ENCODE measurements around the gene RASSF1. TPM values are rescaled to one million over a fixed set of nuclear protein-coding genes. Genes with fewer than 3 reads are reported as not detected.
"Not testable (repeated sequence)": the region's sequence is repeated elsewhere in the genome, so short reads cannot be mapped to it uniquely, and the experiment has no call there.

Gene RASSF1
- total RNA-seq, 2 experiments from 2014 or later = 88.3 to 122 TPM

- H3K4me3 Mint-ChIP-seq = peak overlapping the region; percentile 88
- H3K36me3 Mint-ChIP-seq (ENCODE audit: low read depth) = peaks cover 1% of the 10 kb centered on the region
- no peaks in the 10 kb centered on the region for H3K27me3 Mint-ChIP-seq
- no peaks in the 10 kb centered on the region for H3K9me3 Mint-ChIP-seq
- peak overlapping the region; percentile 95 for H3K27ac Mint-ChIP-seq
- peaks cover 35% of the 10 kb centered on the region for H3K4me1 Mint-ChIP-seq
- peak; percentile 5 for DNase-seq
- CTCF ChIA-PET = interaction anchor here (0.6 to 3.8 kb wide), 9 partner anchors 11 to 137 kb away, joined by 3 to 10 read pairs (median 3); partner anchors contain the start of gene RASSF1
- POLR2A ChIA-PET = no interaction called here
These were observed 47.4 kb downstream of the RASSF1 start for GRCh38 chr3:50293079-50293801.

- peak; percentile 98 for DNase-seq
- H3K4me3 Mint-ChIP-seq = peak within 1 kb of the TSS; percentile 88
- H3K9me3 Mint-ChIP-seq = no peaks in the 10 kb centered on the region
- H3K27me3 Mint-ChIP-seq = no peaks in the 10 kb centered on the region
- POLR2A ChIA-PET = interaction anchor here (0.6 kb wide), 1 partner anchor 863 kb away, joined by 3 read pairs; the partner anchor contains the start of gene NICN1
- CTCF ChIA-PET = interaction anchor here (0.6 to 3.8 kb wide), 11 partner anchors 11 to 468 kb away, joined by 3 to 11 read pairs (median 4); partner anchors contain the start of gene RASSF1
- peaks cover 27% of the 10 kb centered on the region for H3K4me1 Mint-ChIP-seq
- H3K36me3 Mint-ChIP-seq (ENCODE audit: low read depth) = peaks cover 1% of the 10 kb centered on the region
- peak within 1 kb of the TSS; percentile 95 for H3K27ac Mint-ChIP-seq
These were observed 48.2 kb downstream of the RASSF1 start, which contains the start of gene IFRD2 for GRCh38 chr3:50292159-50293078. TSS of gene IFRD2 (minus strand) at chr3:50292429. CDS start at chr3:50292274, 155 bp downstream.

GRCh38 chr3:50290161-50290641, 50.4 kb downstream of the RASSF1 start:
- Mint-ChIP-seq H3K27me3 (no peaks in the 10 kb centered on the region), H3K36me3 (ENCODE audit: low read depth) (no peaks in the 10 kb centered on the region), H3K9me3 (no peaks in the 10 kb centered on the region), H3K4me3 (peak overlapping the region; percentile 88), H3K27ac (no peak overlapping the region), H3K4me1 (peaks cover 23% of the 10 kb centered on the region)
- POLR2A ChIA-PET = no interaction called here
- peak; percentile 5 for DNase-seq
- CTCF ChIA-PET = interaction anchor here (1.2 to 3.8 kb wide), 4 partner anchors 8 to 44 kb away, joined by 3 to 9 read pairs (median 6); partner anchors contain the start of genes HYAL3 and NAA80

- ChIA-PET POLR2A (no interaction called here), CTCF (interaction anchor here (0.6 to 3.8 kb wide), 7 partner anchors 9 to 63 kb away, joined by 3 to 9 read pairs (median 5); partner anchors contain the start of genes HYAL3, LSMEM2 and NAA80)
- DNase-seq = no peak
- Mint-ChIP-seq H3K4me1 (peaks cover 23% of the 10 kb centered on the region), H3K4me3 (peak overlapping the region; percentile 19), H3K36me3 (ENCODE audit: low read depth) (no peaks in the 10 kb centered on the region), H3K9me3 (no peaks in the 10 kb centered on the region), H3K27me3 (no peaks in the 10 kb centered on the region), H3K27ac (no peak overlapping the region)
These were observed 51.5 kb downstream of the RASSF1 start for GRCh38 chr3:50289130-50289529.

- H3K9me3 Mint-ChIP-seq = no peaks in the 10 kb centered on the region
- H3K27me3 Mint-ChIP-seq = no peaks in the 10 kb centered on the region
- H3K4me1 Mint-ChIP-seq = peaks cover 21% of the 10 kb centered on the region
- no peak overlapping the region for H3K4me3 Mint-ChIP-seq
- no peaks in the 10 kb centered on the region for H3K36me3 Mint-ChIP-seq (ENCODE audit: low read depth)
- no peak for DNase-seq
- no peak overlapping the region for H3K27ac Mint-ChIP-seq
- ChIA-PET POLR2A (no interaction called here), CTCF (interaction anchor here (0.7 to 3.8 kb wide), 5 partner anchors 8 to 79 kb away, joined by 3 to 9 read pairs (median 5); partner anchors contain the start of genes HYAL3, LSMEM2 and NAA80)
These were observed 52.1 kb downstream of the RASSF1 start for GRCh38 chr3:50288387-50289007.

GRCh38 chr3:50287262-50287661, 53.4 kb downstream of the RASSF1 start:
- ChIA-PET POLR2A (no interaction called here), CTCF (interaction anchor here (1.2 to 3.8 kb wide), 2 partner anchors 12 to 41 kb away, joined by 3 to 9 read pairs; no protein-coding TSS in a partner anchor)
- no peak overlapping the region for H3K4me3 Mint-ChIP-seq
- DNase-seq = no peak
- H3K36me3 Mint-ChIP-seq (ENCODE audit: low read depth) = no peaks in the 10 kb centered on the region
- H3K27ac Mint-ChIP-seq = no peak overlapping the region
- no peaks in the 10 kb centered on the region for H3K9me3 Mint-ChIP-seq
- H3K4me1 Mint-ChIP-seq = peaks cover 11% of the 10 kb centered on the region
- H3K27me3 Mint-ChIP-seq = no peaks in the 10 kb centered on the region

DNA sequence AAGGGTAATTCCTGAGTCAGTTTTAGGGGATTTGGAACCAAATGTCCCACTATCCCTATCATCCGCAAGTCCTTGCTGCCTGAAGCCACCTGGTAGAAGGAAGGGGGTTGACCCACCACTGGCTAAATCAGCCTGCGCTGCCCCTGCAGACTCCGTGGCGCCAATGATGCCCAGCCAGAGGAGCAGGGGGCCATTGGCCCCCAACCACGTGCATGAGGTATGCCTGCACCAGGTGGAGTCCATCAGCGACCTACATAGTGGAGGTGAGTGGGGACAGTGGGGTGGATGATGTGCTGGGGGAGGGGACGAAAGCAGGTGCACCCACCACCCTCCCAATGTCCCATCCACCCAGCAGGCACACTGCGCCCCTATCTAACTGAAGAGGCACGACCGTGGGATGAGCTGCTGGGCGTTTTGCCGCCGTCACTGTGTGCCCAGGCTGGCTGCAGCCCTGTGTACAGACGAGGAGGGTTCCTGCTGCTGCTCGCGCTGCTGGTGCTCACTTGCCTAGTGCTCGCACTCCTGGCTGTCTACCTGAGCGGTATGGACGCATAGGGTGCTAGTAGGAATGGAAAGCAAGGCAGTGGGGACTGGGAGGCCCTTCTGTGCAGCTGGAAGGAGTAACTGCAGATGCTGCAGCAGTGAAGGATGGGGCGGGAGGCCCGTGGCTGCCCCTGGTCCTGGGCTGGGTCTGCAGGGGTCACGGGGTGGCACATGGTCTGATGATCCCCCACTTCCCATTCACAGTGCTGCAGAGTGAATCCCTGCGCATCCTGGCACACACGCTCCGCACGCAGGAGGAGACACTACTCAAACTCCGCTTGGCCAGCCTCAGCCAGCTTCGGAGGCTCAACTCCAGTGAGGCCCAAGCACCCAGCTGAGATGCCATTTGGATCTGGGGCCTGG, 54.1 kb downstream of the RASSF1 start:
- DNase-seq = no peak
- CTCF ChIA-PET = interaction anchor here (1.2 to 3.8 kb wide), 2 partner anchors 13 to 40 kb away, joined by 3 to 9 read pairs; no protein-coding TSS in a partner anchor
- POLR2A ChIA-PET = no interaction called here
- H3K4me3 Mint-ChIP-seq = no peak overlapping the region
- H3K27me3 Mint-ChIP-seq = no peaks in the 10 kb centered on the region
- H3K4me1 Mint-ChIP-seq = peaks cover 11% of the 10 kb centered on the region
- H3K36me3 Mint-ChIP-seq (ENCODE audit: low read depth) = no peaks in the 10 kb centered on the region
- H3K9me3 Mint-ChIP-seq = no peaks in the 10 kb centered on the region
- H3K27ac Mint-ChIP-seq = no peak overlapping the region

DNA sequence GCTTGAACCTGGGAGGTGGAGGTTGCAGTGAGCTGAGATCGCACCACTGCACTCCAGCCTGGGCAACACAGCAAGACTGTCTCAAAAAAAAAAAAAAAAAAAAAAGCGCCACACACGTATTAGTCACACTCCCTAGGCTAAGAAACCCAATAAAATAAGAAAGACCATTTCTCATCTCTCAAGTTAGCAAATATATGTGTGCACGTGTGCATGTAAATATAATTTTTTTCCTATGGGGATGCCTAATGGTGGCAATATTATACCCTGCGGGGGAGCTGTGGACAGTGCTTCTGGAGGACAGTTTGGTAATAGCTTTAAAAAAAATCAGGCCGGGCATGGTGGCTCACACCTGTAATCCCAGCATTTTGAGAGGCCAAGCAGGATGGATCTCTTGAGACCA, 56.5 kb downstream of the RASSF1 start:
- not testable (repeated sequence) for DNase-seq

More for the DNA sequence above, 56.5 kb downstream of the RASSF1 start:
- ChIA-PET CTCF (interaction anchor here (0.6 to 1.1 kb wide), 3 partner anchors 11 to 581 kb away, joined by 3 to 5 read pairs (median 3); no protein-coding TSS in a partner anchor), POLR2A (interaction anchor here (0.5 kb wide), 1 partner anchor 37 kb away, joined by 3 read pairs; no protein-coding TSS in a partner anchor)
- H3K4me3 Mint-ChIP-seq; H3K9me3 Mint-ChIP-seq; H3K27me3 Mint-ChIP-seq; H3K4me1 Mint-ChIP-seq; H3K36me3 Mint-ChIP-seq (ENCODE audit: low read depth); H3K27ac Mint-ChIP-seq: not testable (repeated sequence)

Other genes with a start within 250 kb of the RASSF1 start
- gene SEMA3F, start 185.5 kb downstream of the RASSF1 start, total RNA-seq = not detected
- gene GNAT1, start 149.2 kb downstream of the RASSF1 start, total RNA-seq = not detected
- not detected for gene SLC38A3, start 135.6 kb downstream of the RASSF1 start, total RNA-seq
- gene GNAI2, start 104.6 kb downstream of the RASSF1 start, total RNA-seq = 100 to 1,000 TPM; 489 to 524 TPM
- under 1 TPM; 0.37 to 0.60 TPM for gene SEMA3B, start 71.7 kb downstream of the RASSF1 start, total RNA-seq
- not detected for gene LSMEM2, start 61.7 kb downstream of the RASSF1 start, total RNA-seq
- gene IFRD2, start 48.4 kb downstream of the RASSF1 start, total RNA-seq = 10 to 100 TPM; 59.4 to 66.0 TPM
- 10 to 100 TPM in 1 of 2 experiments, 1 to 10 TPM in 1; 9.2 to 10.9 TPM for gene HYAL3, start 41.4 kb downstream of the RASSF1 start, total RNA-seq
- 10 to 100 TPM; 28.9 to 31.7 TPM for gene NAA80, start 41.4 kb downstream of the RASSF1 start, total RNA-seq
- under 1 TPM in 1 of 2 experiments, not detected in 1; 0.07 TPM for gene HYAL1, start 37.3 kb downstream of the RASSF1 start, total RNA-seq
- gene HYAL2, start 18.1 kb downstream of the RASSF1 start, total RNA-seq = 1 to 10 TPM; 4.3 to 5.7 TPM
- gene TUSC2, start 12.6 kb downstream of the RASSF1 start, total RNA-seq = 10 to 100 TPM; 16.1 to 17.7 TPM
- gene ZMYND10, start 4.9 kb upstream of the RASSF1 start, total RNA-seq = 1 to 10 TPM; 3.5 to 3.6 TPM
- gene NPRL2, start 9.9 kb upstream of the RASSF1 start, total RNA-seq = 10 to 100 TPM; 40.8 to 46.5 TPM
- gene CYB561D2, start 10.0 kb upstream of the RASSF1 start, total RNA-seq = 10 to 100 TPM; 35.3 to 40.9 TPM
- 10 to 100 TPM; 17.5 to 19.2 TPM for gene TMEM115, start 18.7 kb upstream of the RASSF1 start, total RNA-seq
- under 1 TPM; 0.60 to 0.62 TPM for gene CACNA2D2, start 162.8 kb upstream of the RASSF1 start, total RNA-seq
- 10 to 100 TPM; 29.0 to 33.9 TPM for gene C3orf18, start 226.9 kb upstream of the RASSF1 start, total RNA-seq
- 10 to 100 TPM; 42.3 to 49.0 TPM for gene HEMK1, start 228.7 kb upstream of the RASSF1 start, total RNA-seq

All from activated CD4-positive, alpha-beta T cell treated with anti-CD3 and anti-CD28 coated beads, Interleukin-2, amount 10 ng/mL, durations not matched to agents 7 days and 5 days (primary cell).